SK-N-SH (cell line): ENCODE measurements around the gene MAD1L1. TPM values are rescaled to one million over a fixed set of nuclear protein-coding genes. Genes with fewer than 3 reads are reported as not detected.

Experiments used
- CTCF ChIA-PET: fragments of 300-600, 350-600 bp; formaldehyde crosslinking; extraction: SDS; loops from one replicate; lab custom pipeline; 2021; lab: Yijun Ruan, JAX
- POLR2A ChIA-PET: fragments of 350-600 bp; sonication (Branson Sonifier 250); formaldehyde crosslinking; extraction: SDS; loops from one replicate; lab custom pipeline; 2020; ENCODE audit warnings: antibody characterized with exemption, inconsistent platforms; lab: Yijun Ruan, JAX
- DNase-seq: peaks from one replicate; pipeline ENCODE4 v3.0.0; 2012
- H2AFZ ChIP-seq: fragments of 200-600 bp; sonication (generic); 2 replicates; pipeline ENCODE4 v1.8.1; 2016; ENCODE audit warnings: antibody characterized with exemption, mild to moderate bottlenecking, low read depth
- H3F3A ChIP-seq: fragments of 200-600 bp; sonication (generic); replicated peaks from 2 replicates; pipeline ENCODE3; 2016; ENCODE audit warnings: antibody characterized with exemption, mild to moderate bottlenecking; ENCODE audit not compliant: insufficient read depth
- H3K27ac ChIP-seq, 2 experiments: fragments of 200-500 bp in 1 of 2; fragments of 200-600 bp in 1 of 2; sonication (Bioruptor generic) in 1 of 2; sonication (generic), shearing (Covaris generic) in 1 of 2; 2 replicates each; pipeline versions ENCODE4 v1.5.1 to v1.6.1; 2014 to 2016; ENCODE audit warnings: low read depth in 2 of 2, inconsistent platforms in 1 of 2, low read length in 1 of 2, mild to moderate bottlenecking in 1 of 2, mixed read lengths in 1 of 2
- H3K27me3 ChIP-seq: fragments of 200-600 bp; sonication (generic), shearing (Covaris generic); 2 replicates; pipeline ENCODE4 v1.6.1; 2016; ENCODE audit warnings: mixed run types; ENCODE audit not compliant: insufficient read depth
- H3K36me3 ChIP-seq, 2 experiments: fragments of 200-500 bp in 1 of 2; fragments of 200-600 bp in 1 of 2; sonication (Bioruptor generic) in 1 of 2; sonication (generic) in 1 of 2; replicated peaks in 1 of 2; 2 replicates each; pipeline versions ENCODE3 to v1.5.1; 2014 to 2016; ENCODE audit warnings: low read length in 1 of 2, mild to moderate bottlenecking in 1 of 2; ENCODE audit not compliant: insufficient read depth in 2 of 2, control insufficient read depth in 1 of 2
- H3K4me1 ChIP-seq, 2 experiments: fragments of 200-500 bp in 1 of 2; fragments of 200-600 bp in 1 of 2; sonication (Bioruptor generic) in 1 of 2; sonication (generic), shearing (Covaris generic) in 1 of 2; 2 replicates each; pipeline versions ENCODE4 v1.5.1 to v1.6.1; 2014 to 2016; ENCODE audit warnings: low read depth in 1 of 2, low read length in 1 of 2, mixed run types in 1 of 2; ENCODE audit not compliant: insufficient read depth in 2 of 2, control insufficient read depth in 1 of 2
- H3K4me2 ChIP-seq: fragments of 200-600 bp; sonication (generic), shearing (Covaris generic); 2 replicates; pipeline ENCODE4 v1.6.1; 2017; ENCODE audit warnings: mixed run types
- H3K4me3 ChIP-seq, 2 experiments: fragments of 200-500 bp in 1 of 2; fragments of 200-600 bp in 1 of 2; sonication (Bioruptor generic) in 1 of 2; sonication (generic), shearing (Covaris generic) in 1 of 2; 2 replicates each; pipeline versions ENCODE4 v1.5.1 to v1.8.1; 2014 to 2016; ENCODE audit warnings: low read depth in 2 of 2, inconsistent platforms in 1 of 2, low read length in 1 of 2, mild to moderate bottlenecking in 1 of 2, mixed read lengths in 1 of 2, moderate library complexity in 1 of 2
- H3K79me2 ChIP-seq: fragments of 200-600 bp; sonication (generic); 2 replicates; pipeline ENCODE4 v1.8.1; 2017; ENCODE audit warnings: mild to moderate bottlenecking; ENCODE audit not compliant: insufficient read depth
- H3K9ac ChIP-seq: fragments of 200-600 bp; sonication (generic); 2 replicates; pipeline ENCODE4 v1.6.1; 2017; ENCODE audit warnings: mixed run types
- H3K9me2 ChIP-seq: fragments of 200-600 bp; sonication (generic); 2 replicates; pipeline ENCODE4 v1.6.1; 2017; ENCODE audit warnings: mixed run types
- H3K9me3 ChIP-seq: fragments of 200-600 bp; sonication (generic); 2 replicates; pipeline ENCODE4 v1.6.1; 2017; ENCODE audit warnings: mixed run types, mild to moderate bottlenecking, moderate library complexity
- H4K20me1 ChIP-seq: fragments of 200-600 bp; sonication (generic); 2 replicates; pipeline ENCODE4 v1.6.1; 2017; ENCODE audit warnings: mild to moderate bottlenecking, mixed run types; ENCODE audit not compliant: insufficient read depth
- CTCF ChIP-seq: fragments of 200-600 bp; sonication (generic); IDR thresholded peaks from 2 replicates; pipeline ENCODE4 v1.6.1; 2017; ENCODE audit warnings: antibody characterized with exemption, mild to moderate bottlenecking, moderate library complexity
- EP300 ChIP-seq, 2 experiments: IDR thresholded peaks; 2 replicates each; pipeline versions ENCODE4 v1.4.0 to v1.6.1; 2012; ENCODE audit warnings: borderline replicate concordance in 1 of 2, low read depth in 1 of 2, low read length in 1 of 2
- FOXJ3 ChIP-seq: sonication (generic); formaldehyde crosslinking; IDR thresholded peaks from 2 replicates; pipeline ENCODE4 v1.5.1; 2020; ENCODE audit warnings: mild to moderate bottlenecking, missing genetic modification reagents
- FOXM1 ChIP-seq: IDR thresholded peaks from 2 replicates; pipeline ENCODE4 v1.4.0; 2012; ENCODE audit warnings: low read depth, mild to moderate bottlenecking
- GABPA ChIP-seq: IDR thresholded peaks from 2 replicates; pipeline ENCODE4 v1.4.0; 2012; ENCODE audit warnings: low read depth, mild to moderate bottlenecking
- GATA2 ChIP-seq: sonication (generic); formaldehyde crosslinking; IDR thresholded peaks from 2 replicates; pipeline ENCODE4 v1.5.0; 2020; ENCODE audit warnings: mild to moderate bottlenecking, missing genetic modification reagents
- MAX ChIP-seq: IDR thresholded peaks from 2 replicates; pipeline ENCODE4 v1.4.0; 2012; ENCODE audit warnings: low read depth
- MXI1 ChIP-seq: IDR thresholded peaks from 2 replicates; pipeline ENCODE4 v1.6.1; 2012; ENCODE audit warnings: mild to moderate bottlenecking, low read depth, low read length, improper control_type of control experiment
- PBX3 ChIP-seq: IDR thresholded peaks from 2 replicates; pipeline ENCODE4; 2012
- POLR2AphosphoS5 ChIP-seq: IDR thresholded peaks from 2 replicates; pipeline ENCODE4 v1.6.1; 2012; ENCODE audit warnings: low read depth, low read length
- RAD21 ChIP-seq: IDR thresholded peaks from 2 replicates; pipeline ENCODE4 v1.6.1; 2012; ENCODE audit warnings: mild to moderate bottlenecking, low read length
- RFX5 ChIP-seq: IDR thresholded peaks from 2 replicates; pipeline ENCODE4 v1.6.1; 2012; ENCODE audit warnings: mild to moderate bottlenecking, improper control_type of control experiment, low read length
- USF1 ChIP-seq: IDR thresholded peaks from 2 replicates; pipeline ENCODE4 v1.4.0; 2012; ENCODE audit warnings: low read depth, borderline replicate concordance
- YY1 ChIP-seq: IDR thresholded peaks from 2 replicates; pipeline ENCODE4 v1.4.0; 2012; ENCODE audit warnings: low read depth, mild to moderate bottlenecking
- WGBS: methylation state at CpG from one replicate; pipeline ENCODE4 v1.1.6; 2017; ENCODE audit warnings: low lambda C conversion rate; 5-methylcytosine and 5-hydroxymethylcytosine counted together
- polyA plus RNA-seq, 3 experiments: library from polyadenylated mRNA; depleted of rRNA; stranded (reverse); fragments of >200 nt; gene quantifications; 2 replicates each; pipeline ENCODE4 v1.2.3, GENCODE V29; 2012

MAD1L1 gene
- polyA plus RNA-seq, 1 of the 3 experiments (the other 2 are of a cell fraction) = 46.2 TPM

GRCh38 chr7:2259480-2259879, 26.7 kb upstream of the MAD1L1 start:
- H3K9ac ChIP-seq = no peak overlapping the region
- no peak for TF ChIP-seq GATA2 (CRISPR knock-in tag)
- TF ChIP-seq GABPA = no peak
- TF ChIP-seq RAD21 = no peak
- no peak for TF ChIP-seq EP300 (IDR thresholded peaks at IDR 0.05; ENCODE audit: borderline replicate concordance in 1 of 2, low read depth in 1 of 2, low read length in 1 of 2)
- no peak for TF ChIP-seq YY1
- TF ChIP-seq RFX5 = no peak
- no peak for TF ChIP-seq MAX
- no peak for TF ChIP-seq POLR2AphosphoS5
- TF ChIP-seq CTCF = no peak
- TF ChIP-seq FOXJ3 (CRISPR knock-in tag) = no peak
- no peak for TF ChIP-seq USF1
- TF ChIP-seq PBX3 = no peak
- no peak for TF ChIP-seq FOXM1
- TF ChIP-seq MXI1 = no peak
- H3K4me1 ChIP-seq = peaks cover 0 to 8% of the 10 kb centered on the region in 2 experiments; a peak in 1 of 4 replicates
- H3K4me3 ChIP-seq = no peak overlapping the region
- H3K79me2 ChIP-seq = no peaks in the 10 kb centered on the region
- no peaks in the 10 kb centered on the region for H4K20me1 ChIP-seq
- DNase-seq = no peak
- no peaks in the 10 kb centered on the region for H3K27me3 ChIP-seq
- no peaks in the 10 kb centered on the region for H3K9me3 ChIP-seq
- no peaks in the 10 kb centered on the region for H3K9me2 ChIP-seq
- CTCF ChIA-PET = interaction anchor here (1.8 to 4.0 kb wide), 2 partner anchors 11 to 88 kb away, joined by 9 to 19 read pairs; no protein-coding TSS in a partner anchor
- no peak overlapping the region for H2AFZ ChIP-seq
- H3F3A ChIP-seq = no peaks in the 10 kb centered on the region
- 80% methylated on average over 7 of the region's 9 CpGs for WGBS
- H3K27ac ChIP-seq = no peak overlapping the region
- H3K36me3 ChIP-seq = peaks cover 0 to 19% of the 10 kb centered on the region in 2 experiments
- H3K4me2 ChIP-seq = no peak overlapping the region
- POLR2A ChIA-PET = interaction anchor here (0.6 kb wide), 1 partner anchor 17 kb away, joined by 3 read pairs; no protein-coding TSS in a partner anchor
